ENCODE results near the gene PRR7. TPM values are rescaled to one million over a fixed set of nuclear protein-coding genes. Genes with fewer than 3 reads are reported as not detected.

PRR7 gene
- total RNA-seq, 1 experiment from 2014 or later = 4.7 TPM

GRCh38 chr5:177455661-177456590, 9.3 kb downstream of the PRR7 start:
- peak; percentile 96 to 100 for TF ChIP-seq CTCF (IDR thresholded peaks at IDR 0.05; ENCODE audit: insufficient read depth in 1 of 2, low read depth in 1 of 2, low read length in 1 of 2, severe bottlenecking in 1 of 2, unreplicated experiment in 1 of 2)
- Histone ChIP-seq H3K27me3 (replicated peaks; ENCODE audit: control insufficient read depth, insufficient read depth, low read length) (no peaks in the 10 kb centered on the region), H3K9me3 (no peaks in the 10 kb centered on the region), H3K4me1 (peaks cover 7% of the 10 kb centered on the region; the same call in 1 of the 2 replicates), H3K4me3 (ENCODE audit: low read depth, low read length) (peak overlapping the region; percentile 92), H3K36me3 (ENCODE audit: control insufficient read depth, insufficient read depth, low read length) (no peaks in the 10 kb centered on the region; the same call in 1 of the 2 replicates)
- Mint-ChIP-seq H3K27ac (ENCODE audit: unreplicated experiment) (peak overlapping the region; percentile 87), H3K4me3 (ENCODE audit: unreplicated experiment) (peak overlapping the region; percentile 77), H3K27me3 (ENCODE audit: insufficient read depth, unreplicated experiment) (no peaks in the 10 kb centered on the region), H3K4me1 (ENCODE audit: low read depth, unreplicated experiment) (peaks cover 7% of the 10 kb centered on the region), H3K36me3 (ENCODE audit: insufficient read depth, unreplicated experiment) (peaks cover 76% of the 10 kb centered on the region), H3K9me3 (ENCODE audit: unreplicated experiment) (no peaks in the 10 kb centered on the region)
- BruUV-seq (replicated peaks) = TSS peak; percentile 94
- ChIA-PET POLR2A (interaction anchor here (1.0 to 2.4 kb wide), 4 partner anchors 18 to 146 kb away, joined by 3 to 21 read pairs (median 7); partner anchors contain the start of gene GRK6), CTCF (interaction anchor here (0.6 to 6.5 kb wide), 22 partner anchors 11 to 696 kb away, joined by 3 to 110 read pairs (median 8); partner anchors contain the start of genes F12, FGFR4, GRK6 and LMAN2)
- peak; percentile 94 for DNase-seq
- intact Hi-C loops (cut with micrococcal nuclease; ENCODE audit: unreplicated experiment) = loop anchor here (1.0 to 2.0 kb wide), 3 partner anchors 17 to 143 kb away; partner anchors contain the start of genes DBN1 and PDLIM7

GRCh38 chr5:177456591-177456964, 10.0 kb downstream of the PRR7 start:
- no peak for DNase-seq
- intact Hi-C loops (cut with micrococcal nuclease; ENCODE audit: unreplicated experiment) = loop anchor here (1.0 to 2.0 kb wide), 2 partner anchors 16 to 41 kb away; partner anchors contain the start of genes DBN1 and PDLIM7
- TF ChIP-seq CTCF (IDR thresholded peaks at IDR 0.05; ENCODE audit: insufficient read depth in 1 of 2, low read depth in 1 of 2, low read length in 1 of 2, severe bottlenecking in 1 of 2, unreplicated experiment in 1 of 2) = no peak
- ChIA-PET POLR2A (no interaction called here), CTCF (interaction anchor here (1.3 to 1.6 kb wide), 3 partner anchors 30 to 53 kb away, joined by 3 to 27 read pairs (median 7); partner anchors contain the start of gene GRK6)
- Mint-ChIP-seq H3K4me1 (ENCODE audit: low read depth, unreplicated experiment) (peaks cover 11% of the 10 kb centered on the region), H3K9me3 (ENCODE audit: unreplicated experiment) (no peaks in the 10 kb centered on the region), H3K27me3 (ENCODE audit: insufficient read depth, unreplicated experiment) (no peaks in the 10 kb centered on the region), H3K27ac (ENCODE audit: unreplicated experiment) (peak overlapping the region; percentile 87), H3K36me3 (ENCODE audit: insufficient read depth, unreplicated experiment) (peaks cover 82% of the 10 kb centered on the region), H3K4me3 (ENCODE audit: unreplicated experiment) (peak overlapping the region; percentile 77)
- Histone ChIP-seq H3K4me1 (peaks cover 7% of the 10 kb centered on the region; the same call in 1 of the 2 replicates), H3K4me3 (ENCODE audit: low read depth, low read length) (no peak overlapping the region), H3K36me3 (ENCODE audit: control insufficient read depth, insufficient read depth, low read length) (peaks cover 1% of the 10 kb centered on the region; the same call in 1 of the 2 replicates), H3K27me3 (replicated peaks; ENCODE audit: control insufficient read depth, insufficient read depth, low read length) (no peaks in the 10 kb centered on the region), H3K9me3 (no peaks in the 10 kb centered on the region)
- BruUV-seq (replicated peaks) = no TSS peak
